ENCODE results near the gene STK38.

DNA sequence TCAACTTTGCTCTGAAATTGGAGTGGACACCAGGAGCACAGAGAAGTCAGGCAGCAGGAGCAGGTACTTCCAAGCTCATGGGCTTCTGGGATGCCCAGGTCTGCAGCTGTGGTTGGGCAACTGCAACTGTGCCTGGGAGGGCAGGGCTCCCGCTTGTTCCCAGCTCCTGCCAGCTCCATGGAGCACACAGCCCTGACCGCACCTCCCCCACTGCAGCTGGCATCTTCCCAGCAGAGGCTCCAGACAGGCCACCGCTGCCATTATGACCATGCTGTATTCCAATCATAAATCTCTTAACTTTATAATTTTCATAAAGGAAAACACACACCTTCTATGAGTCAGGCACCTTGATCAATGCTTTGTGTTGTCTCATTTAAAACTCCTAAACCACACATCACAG lies 36.9 kb downstream of the STK38 start:
- TF ChIP-seq POLR2AphosphoS5 (IDR thresholded peaks at IDR 0.05; ENCODE audit: low read depth, low read length) (no peak), SIN3A (IDR thresholded peaks at IDR 0.05; ENCODE audit: borderline replicate concordance, insufficient read depth, low read length) (no peak), TAF1 (IDR thresholded peaks at IDR 0.05; ENCODE audit: borderline replicate concordance, insufficient read depth, low read length) (no peak)
- TF ChIP-seq, protein P1, sequence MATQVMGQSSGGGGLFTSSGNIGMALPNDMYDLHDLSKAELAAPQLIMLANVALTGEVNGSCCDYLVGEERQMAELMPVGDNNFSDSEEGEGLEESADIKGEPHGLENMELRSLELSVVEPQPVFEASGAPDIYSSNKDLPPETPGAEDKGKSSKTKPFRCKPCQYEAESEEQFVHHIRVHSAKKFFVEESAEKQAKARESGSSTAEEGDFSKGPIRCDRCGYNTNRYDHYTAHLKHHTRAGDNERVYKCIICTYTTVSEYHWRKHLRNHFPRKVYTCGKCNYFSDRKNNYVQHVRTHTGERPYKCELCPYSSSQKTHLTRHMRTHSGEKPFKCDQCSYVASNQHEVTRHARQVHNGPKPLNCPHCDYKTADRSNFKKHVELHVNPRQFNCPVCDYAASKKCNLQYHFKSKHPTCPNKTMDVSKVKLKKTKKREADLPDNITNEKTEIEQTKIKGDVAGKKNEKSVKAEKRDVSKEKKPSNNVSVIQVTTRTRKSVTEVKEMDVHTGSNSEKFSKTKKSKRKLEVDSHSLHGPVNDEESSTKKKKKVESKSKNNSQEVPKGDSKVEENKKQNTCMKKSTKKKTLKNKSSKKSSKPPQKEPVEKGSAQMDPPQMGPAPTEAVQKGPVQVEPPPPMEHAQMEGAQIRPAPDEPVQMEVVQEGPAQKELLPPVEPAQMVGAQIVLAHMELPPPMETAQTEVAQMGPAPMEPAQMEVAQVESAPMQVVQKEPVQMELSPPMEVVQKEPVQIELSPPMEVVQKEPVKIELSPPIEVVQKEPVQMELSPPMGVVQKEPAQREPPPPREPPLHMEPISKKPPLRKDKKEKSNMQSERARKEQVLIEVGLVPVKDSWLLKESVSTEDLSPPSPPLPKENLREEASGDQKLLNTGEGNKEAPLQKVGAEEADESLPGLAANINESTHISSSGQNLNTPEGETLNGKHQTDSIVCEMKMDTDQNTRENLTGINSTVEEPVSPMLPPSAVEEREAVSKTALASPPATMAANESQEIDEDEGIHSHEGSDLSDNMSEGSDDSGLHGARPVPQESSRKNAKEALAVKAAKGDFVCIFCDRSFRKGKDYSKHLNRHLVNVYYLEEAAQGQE (IDR thresholded peaks at IDR 0.05; ENCODE audit: insufficient read depth in 1 of 2, low read depth in 2 of 2, low read length in 2 of 2), result no peak
